Fibroblast of mammary gland (primary cell): ENCODE measurements around the gene RASAL3.
"Not testable (repeated sequence)": the region's sequence is repeated elsewhere in the genome, so short reads cannot be mapped to it uniquely, and the experiment has no call there.

Experiments used
- DNase-seq: peaks from one replicate; pipeline ENCODE4 v3.0.0-alpha.2; 2010; ENCODE audit warnings: low read depth
- H3K4me3 ChIP-seq: 2 replicates; pipeline ENCODE4 v1.5.1; 2011; ENCODE audit warnings: low read depth, mild to moderate bottlenecking, low read length, moderate library complexity; ENCODE audit not compliant: control insufficient read depth
- CTCF ChIP-seq: conservative IDR thresholded peaks from 2 replicates; pipeline ENCODE4 v1.5.1; 2011; ENCODE audit warnings: low read depth, low read length, inconsistent platforms; ENCODE audit not compliant: control insufficient read depth, insufficient read depth

Gene RASAL3

GRCh38 chr19:15487038-15487437, 22.7 kb upstream of the RASAL3 start:
- H3K4me3 ChIP-seq = no peak overlapping the region
- DNase-seq = no peak
- TF ChIP-seq CTCF = no peak

- not testable (repeated sequence) for H3K4me3 ChIP-seq, DNase-seq
Measured at GRCh38 chr19:15485768-15486167, 21.4 kb upstream of the RASAL3 start.

- not testable (repeated sequence) for DNase-seq, H3K4me3 ChIP-seq
Measured at GRCh38 chr19:15480996-15481395, 16.7 kb upstream of the RASAL3 start.

GRCh38 chr19:15479391-15480345, 15.3 kb upstream of the RASAL3 start, which contains the start of gene PGLYRP2:
Gene PGLYRP2, minus strand, starts transcription at chr19:15479501. Its CDS starts 130 bp downstream, at chr19:15479371.
- H3K4me3 ChIP-seq = no peak within 1 kb of the TSS
- TF ChIP-seq CTCF = no peak
- DNase-seq = no peak

- no peak for DNase-seq
- no peak overlapping the region for H3K4me3 ChIP-seq
- no peak for TF ChIP-seq CTCF
Measured at GRCh38 chr19:15476325-15476724, 12.0 kb upstream of the RASAL3 start.

GRCh38 chr19:15475611-15476010, 11.3 kb upstream of the RASAL3 start:
- TF ChIP-seq CTCF = no peak
- DNase-seq = no peak
- H3K4me3 ChIP-seq = no peak overlapping the region

GRCh38 chr19:15475169-15475568, 10.8 kb upstream of the RASAL3 start:
- no peak for TF ChIP-seq CTCF
- no peak for DNase-seq
- no peak overlapping the region for H3K4me3 ChIP-seq

GRCh38 chr19:15473821-15474220, 9.5 kb upstream of the RASAL3 start:
- not testable (repeated sequence) for DNase-seq, H3K4me3 ChIP-seq
